Suprapubic skin (tissue), 3 donors: ENCODE measurements around the gene TAF3.

Experiments used
- EP300 ChIP-seq: sonication (generic); formaldehyde crosslinking; IDR thresholded peaks from one replicate; pipeline ENCODE4 v1.6.1; 2017; ENCODE audit warnings: antibody characterized with exemption
- POLR2A ChIP-seq, 2 donors: fragments of 450-650 bp; IDR thresholded peaks; one replicate each; pipeline ENCODE4 v1.6.1; 2017; ENCODE audit warnings: antibody characterized with exemption in 2 of 2, mild to moderate bottlenecking in 2 of 2, moderate library complexity in 2 of 2
- TF ChIP-seq, protein P1 (sequence below), 2 donors: fragments of 200-600 bp in 1 of 2; fragments of 450-650 bp in 1 of 2; sonication (generic) in 1 of 2; IDR thresholded peaks; one replicate each; pipeline ENCODE4 v1.5.1; 2016 to 2019; ENCODE audit warnings: antibody characterized with exemption in 2 of 2, mild to moderate bottlenecking in 1 of 2, moderate library complexity in 1 of 2

DNA sequence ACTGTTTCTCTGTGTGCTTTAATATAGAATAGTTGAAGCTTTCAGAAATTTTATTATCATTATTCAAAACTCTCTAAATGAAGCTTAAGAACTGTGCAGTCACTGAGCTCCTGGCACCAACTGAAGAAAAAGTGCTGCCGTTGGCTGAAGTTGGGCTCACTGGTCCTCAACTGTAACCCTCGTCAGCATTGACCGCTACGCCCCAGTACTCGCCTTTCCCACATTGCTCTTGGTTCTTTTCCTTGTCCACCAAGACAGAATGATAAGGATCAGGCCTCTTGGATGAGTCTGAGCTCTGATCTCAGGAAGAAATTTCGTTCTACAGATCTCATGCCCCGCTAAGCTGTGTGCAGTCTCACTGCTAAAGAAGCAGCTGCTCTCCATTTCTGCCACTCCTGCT, 7.9 kb upstream of the TAF3 start:
- TF ChIP-seq, protein P1, sequence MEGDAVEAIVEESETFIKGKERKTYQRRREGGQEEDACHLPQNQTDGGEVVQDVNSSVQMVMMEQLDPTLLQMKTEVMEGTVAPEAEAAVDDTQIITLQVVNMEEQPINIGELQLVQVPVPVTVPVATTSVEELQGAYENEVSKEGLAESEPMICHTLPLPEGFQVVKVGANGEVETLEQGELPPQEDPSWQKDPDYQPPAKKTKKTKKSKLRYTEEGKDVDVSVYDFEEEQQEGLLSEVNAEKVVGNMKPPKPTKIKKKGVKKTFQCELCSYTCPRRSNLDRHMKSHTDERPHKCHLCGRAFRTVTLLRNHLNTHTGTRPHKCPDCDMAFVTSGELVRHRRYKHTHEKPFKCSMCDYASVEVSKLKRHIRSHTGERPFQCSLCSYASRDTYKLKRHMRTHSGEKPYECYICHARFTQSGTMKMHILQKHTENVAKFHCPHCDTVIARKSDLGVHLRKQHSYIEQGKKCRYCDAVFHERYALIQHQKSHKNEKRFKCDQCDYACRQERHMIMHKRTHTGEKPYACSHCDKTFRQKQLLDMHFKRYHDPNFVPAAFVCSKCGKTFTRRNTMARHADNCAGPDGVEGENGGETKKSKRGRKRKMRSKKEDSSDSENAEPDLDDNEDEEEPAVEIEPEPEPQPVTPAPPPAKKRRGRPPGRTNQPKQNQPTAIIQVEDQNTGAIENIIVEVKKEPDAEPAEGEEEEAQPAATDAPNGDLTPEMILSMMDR (IDR thresholded peaks at IDR 0.05) = no peak
- TF ChIP-seq POLR2A (IDR thresholded peaks at IDR 0.05) (no peak), EP300 (no peak)
